ENCODE results near the gene MON1B.
"Not testable (repeated sequence)": the region's sequence is repeated elsewhere in the genome, so short reads cannot be mapped to it uniquely, and the experiment has no call there.

Gene MON1B

DNA sequence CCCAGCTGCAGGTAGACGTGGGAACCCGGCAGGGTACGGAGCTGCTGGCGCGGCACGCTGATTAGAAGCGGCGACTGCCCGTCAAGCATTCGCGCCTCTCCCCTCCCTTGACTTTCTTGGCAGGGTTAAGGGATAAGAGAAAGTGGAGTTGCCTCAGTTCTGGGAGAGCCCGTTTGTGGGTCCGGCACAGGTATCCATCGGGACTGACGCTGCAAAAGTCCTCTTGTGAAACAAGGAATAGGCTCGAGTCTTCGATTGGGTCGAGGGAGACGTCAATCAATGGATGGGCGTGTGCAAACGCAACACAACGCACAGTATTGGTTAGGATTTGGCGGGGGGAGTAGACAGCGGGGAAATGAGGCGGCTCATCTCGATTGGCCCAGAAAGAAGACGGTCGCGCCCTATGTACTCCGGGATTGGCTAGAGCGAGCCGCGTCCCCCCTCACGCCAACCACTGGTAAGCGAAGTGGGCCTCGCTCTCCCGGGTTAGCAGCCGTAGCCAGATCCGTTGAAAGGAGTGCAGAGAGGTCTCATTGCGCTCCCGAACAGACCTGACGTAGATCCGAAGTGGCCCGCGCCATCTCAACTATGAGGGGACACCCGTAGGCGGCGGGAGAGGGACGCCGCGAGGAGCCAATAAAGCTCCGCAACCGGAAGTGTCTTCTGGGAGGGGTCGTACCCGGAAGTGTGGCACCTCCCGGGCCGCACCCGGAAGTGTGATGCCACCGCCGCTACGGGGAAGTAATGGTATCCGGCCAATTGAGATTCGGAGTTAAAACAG is at the start of gene MON1B:
Gene MON1B, plus strand, starts transcription at position 713 of the 781 bp plus-strand sequence. CDS start 296 bp downstream, outside the sequence.
- peak; percentile 99 for DNase-seq (ENCODE audit: low spot score)

DNA sequence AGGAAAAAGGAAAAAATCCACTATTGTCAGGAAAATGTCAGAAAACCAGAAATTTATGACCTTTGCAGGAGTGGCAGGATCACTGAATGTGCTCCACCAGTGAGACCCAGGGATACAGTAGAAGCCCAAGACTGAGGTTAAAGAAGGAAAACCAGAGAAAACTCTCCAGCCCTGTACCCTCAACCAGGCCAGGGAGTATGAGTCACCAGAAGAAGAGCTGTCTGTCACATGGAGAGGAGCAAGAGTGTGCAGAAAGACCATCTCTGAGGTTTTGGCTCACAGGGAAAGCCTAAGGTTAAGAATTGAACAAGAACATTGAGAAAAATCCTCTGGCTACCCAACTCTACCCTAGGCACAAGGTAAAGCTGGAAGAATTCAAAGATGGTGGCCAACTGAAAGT is 47.6 kb upstream of the MON1B start:
- DNase-seq (ENCODE audit: low spot score) = no peak

DNA sequence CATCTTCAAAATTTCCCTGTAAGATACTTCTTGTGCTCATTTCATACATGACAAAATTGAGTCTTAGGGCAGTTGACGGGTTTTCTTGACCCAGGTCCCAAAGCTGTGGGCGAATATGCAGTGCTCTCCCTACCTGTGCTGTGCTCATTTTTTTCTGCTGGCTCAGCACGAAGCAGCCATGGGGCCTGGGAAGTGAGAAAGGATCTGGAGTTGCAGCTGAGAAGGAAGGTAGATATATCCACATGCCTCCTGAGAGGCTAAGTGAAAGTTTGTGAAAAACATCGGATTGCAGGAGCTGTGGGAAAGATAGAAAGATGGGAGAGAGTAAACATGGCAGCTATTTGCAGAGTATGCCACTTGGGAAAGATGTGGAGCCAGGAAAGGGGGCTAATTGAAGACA is 42.9 kb upstream of the MON1B start:
- DNase-seq (ENCODE audit: low spot score) = no peak

DNA sequence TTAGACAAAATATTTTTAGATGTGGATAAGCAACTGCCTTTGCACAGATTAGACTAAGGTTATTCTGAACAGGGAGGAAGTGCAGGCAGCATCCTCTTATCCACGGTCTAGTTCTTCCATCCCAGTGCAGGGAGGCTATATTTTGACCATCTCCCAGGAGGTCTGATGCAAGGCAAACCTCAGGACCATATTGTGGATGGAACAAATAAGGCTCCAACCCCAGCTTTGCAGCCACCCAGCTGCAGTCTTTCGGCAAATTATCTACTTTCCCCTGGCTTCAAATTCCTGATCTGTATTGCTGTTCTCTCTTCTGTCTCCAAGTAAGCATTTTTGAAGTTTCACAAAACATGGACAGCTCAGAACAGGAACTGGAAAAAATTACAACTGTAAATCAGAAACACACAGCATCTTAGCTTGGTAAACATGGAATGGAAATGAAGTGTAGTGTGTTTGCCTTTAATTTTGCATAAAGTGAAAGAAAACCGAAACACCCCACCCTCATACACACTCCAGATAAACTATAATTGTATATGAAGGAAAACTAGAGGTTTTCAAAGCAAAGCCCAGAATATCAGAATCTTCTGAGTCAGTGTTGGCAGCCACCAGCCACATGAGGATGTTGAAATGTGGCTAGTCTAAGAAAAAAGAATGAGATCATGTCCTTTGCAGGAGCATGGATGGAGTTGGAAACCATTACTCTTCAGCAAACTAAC is 33.5 kb upstream of the MON1B start:
- no peak for DNase-seq (ENCODE audit: low spot score)

DNA sequence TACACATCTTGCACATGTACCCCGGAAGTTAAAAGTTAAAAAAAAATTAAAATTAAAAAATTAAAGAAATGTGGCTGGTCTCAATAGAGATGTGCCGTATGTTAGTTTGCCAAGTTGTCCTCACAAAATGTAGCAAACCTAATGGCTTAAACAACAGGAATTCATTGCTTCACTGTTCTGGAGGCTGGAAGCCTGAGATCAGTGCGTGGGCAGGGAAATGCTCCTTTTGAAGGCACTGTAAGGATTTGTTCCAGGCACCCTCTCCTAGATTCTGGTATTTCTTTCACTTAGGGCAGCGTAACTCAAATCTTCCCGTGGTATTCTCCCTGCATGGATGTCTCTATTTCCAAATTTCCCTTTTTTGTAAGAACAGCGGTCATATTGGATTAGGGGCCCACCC is 32.7 kb upstream of the MON1B start:
- DNase-seq (ENCODE audit: low spot score) = no peak

DNA sequence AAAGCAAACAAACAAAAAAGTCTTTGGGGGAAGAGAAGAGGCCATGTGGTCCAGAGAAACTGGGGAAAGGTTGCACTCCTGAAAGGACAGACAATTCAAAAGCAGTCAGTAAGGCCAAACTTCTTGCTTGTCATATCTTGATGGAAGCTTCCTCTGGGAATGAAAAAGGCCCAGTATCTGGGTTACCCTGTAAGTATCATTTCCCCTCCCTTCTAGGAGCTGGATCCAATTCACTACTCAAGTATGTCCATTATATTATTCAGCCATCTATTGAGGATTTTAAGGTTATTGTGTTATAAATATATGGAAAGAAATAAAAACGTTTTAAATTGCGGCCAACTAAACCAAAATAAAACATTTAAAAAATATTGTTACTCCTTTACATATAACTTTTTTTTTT is 26.0 kb upstream of the MON1B start:
- DNase-seq (ENCODE audit: low spot score) = no peak

DNA sequence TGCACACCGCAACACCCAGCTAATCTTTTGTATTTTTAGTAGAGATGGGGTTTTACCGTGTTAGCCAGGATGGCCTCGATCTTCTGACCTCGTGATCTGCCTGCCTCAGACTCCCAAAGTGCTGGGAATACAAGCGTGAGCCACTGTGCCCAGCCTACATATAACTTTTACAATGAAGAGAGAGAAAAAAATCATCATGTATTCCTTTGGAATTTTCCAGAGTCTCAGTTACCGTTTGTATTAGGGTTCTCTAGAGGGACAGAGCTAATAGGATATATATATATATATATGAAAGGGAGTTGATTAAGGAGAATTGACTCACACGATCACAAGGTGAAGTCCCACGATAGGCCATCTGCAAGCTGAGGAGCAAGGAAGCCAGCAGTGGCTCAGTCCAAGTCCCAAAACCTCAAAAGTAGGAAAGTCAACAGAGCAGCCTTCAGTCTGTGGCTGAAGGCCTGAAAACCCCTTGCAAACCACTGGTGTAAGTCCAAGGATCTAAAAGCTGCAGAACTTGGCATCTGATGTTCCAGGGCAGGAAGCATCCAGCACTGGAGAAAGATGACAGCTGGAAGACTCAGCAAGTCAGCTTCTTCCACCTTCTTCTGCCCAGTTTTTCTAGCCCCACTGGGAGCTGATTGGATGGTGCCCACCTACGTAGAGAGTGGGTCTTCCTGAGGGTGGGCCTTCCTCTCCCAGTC is 25.3 kb upstream of the MON1B start:
- not testable (repeated sequence) for DNase-seq (ENCODE audit: low spot score)

DNA sequence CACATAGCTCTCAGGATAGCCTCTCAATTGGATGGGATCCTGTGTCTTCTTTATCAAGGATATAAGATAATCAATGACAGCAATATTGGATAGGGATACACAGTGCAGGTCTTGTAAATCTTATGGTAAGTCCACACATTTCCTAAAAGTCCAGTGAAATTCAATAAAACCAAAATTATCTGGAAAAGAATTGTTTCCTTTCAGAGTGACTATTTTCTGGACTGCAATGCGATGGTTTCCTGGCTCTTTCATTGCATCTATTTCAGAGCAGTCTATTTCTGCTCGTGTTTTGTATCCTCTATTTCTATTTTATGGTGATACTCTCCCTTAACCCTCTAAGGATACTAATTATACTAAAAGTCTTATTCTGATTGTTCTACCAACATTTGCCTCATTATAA is 24.3 kb upstream of the MON1B start:
- no peak for DNase-seq (ENCODE audit: low spot score)

DNA sequence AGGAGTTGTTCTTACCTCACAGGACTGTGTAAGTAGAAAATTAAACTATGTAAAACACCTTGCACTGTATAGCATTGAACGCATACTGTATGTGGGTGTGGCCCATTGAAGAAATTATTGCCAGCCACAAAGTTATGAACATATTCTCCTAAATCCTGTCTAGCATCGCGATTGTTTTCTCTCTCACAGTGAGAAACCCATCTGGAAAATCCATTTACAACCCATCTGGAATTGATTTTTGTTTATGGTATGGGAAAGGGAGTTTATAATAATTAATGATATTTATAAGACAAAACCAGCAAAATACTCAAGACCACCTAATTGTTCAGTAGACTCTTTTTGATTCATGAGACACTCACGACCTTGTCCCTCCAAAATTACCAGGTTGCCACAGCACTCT is 22.1 kb upstream of the MON1B start:
- DNase-seq (ENCODE audit: low spot score) = no peak

DNA sequence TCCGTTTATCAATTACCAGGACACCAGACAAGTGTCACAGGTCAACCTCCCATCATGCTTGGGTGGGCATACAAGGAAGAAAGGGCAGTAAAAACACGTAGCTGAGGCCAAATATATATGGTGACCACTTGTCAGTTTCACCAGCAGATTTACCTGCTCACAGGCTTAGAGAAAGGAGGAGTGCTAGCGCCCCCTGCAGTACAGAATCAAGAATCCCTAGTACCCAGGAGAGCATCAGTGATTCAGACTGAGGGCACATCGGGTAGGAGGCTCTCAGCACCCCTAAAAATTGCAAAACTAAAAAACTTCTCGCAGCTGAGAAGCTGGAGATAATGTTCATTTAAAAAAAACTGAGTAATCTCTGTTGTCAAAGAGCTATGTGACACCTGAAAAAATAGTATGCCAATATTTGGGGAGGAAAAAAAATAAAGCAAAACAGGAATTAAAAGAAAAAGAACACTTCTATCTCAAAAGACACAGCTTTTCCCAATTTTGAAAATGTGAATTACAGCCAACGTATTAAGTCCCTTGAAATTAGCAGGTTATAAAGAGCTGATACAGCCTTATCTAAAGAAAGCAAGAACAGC is 21.2 kb upstream of the MON1B start:
- peak; percentile 13 for DNase-seq (ENCODE audit: low spot score)

DNA sequence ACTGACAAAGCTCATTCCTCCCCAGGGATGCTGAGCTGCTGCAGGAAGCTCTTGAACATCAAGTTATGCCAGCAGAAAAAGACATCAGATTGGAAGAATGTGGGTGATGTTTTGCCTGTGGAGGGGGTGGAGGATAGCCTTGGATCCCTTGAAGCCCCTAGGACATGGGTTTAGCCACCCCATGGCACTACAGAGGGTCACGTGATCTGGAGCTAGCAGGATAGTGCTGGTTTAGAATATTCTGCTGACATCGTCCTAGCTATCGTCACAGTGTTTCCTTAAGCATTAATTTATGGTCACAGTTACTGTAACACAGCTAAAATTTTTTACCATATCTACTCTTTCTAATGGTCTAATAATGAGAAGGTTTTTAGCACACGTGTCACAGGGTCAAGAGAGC is 20.2 kb upstream of the MON1B start:
- no peak for DNase-seq (ENCODE audit: low spot score)

DNA sequence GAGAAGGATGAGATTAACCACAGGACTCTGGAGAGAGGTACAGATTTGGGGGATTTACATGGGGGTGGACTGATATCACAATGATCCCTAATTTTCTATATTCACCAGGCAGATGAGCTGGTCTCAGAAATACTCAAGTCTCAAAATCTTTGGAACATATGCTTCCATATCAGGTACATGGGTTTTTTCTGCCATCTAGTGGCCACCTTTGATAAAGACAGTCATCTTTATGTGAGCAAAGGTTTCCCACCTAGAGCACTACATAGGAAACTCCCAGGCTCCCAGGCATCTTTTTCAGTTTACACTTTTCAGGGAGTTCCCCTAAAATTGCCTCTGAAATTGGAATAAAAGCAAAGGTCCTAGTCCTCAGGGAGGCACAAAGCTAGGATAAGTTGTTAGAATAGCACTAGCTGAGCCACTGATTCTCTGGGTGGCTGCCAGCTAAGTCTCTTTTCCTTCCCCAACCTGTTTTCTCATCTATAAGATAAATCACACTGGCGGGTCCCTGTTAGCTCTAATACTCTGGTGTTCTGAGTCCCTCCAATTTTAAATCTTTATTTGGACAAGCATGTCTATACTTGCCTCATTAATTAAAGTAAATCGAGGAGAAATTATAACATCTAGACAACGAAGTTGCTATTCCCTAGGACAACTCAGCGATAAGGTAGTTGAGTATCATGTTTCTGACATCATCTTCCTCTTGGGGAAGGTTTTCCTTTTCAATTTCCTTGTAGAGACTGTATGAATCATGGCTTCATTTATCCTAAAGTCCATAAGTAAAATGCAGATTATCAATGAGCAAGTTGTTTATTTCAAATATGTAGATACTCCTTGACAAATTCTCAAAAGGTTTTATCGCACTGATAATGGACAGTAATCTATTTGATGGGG is 19.0 kb upstream of the MON1B start:
- peak; percentile 64 for DNase-seq (ENCODE audit: low spot score)

DNA sequence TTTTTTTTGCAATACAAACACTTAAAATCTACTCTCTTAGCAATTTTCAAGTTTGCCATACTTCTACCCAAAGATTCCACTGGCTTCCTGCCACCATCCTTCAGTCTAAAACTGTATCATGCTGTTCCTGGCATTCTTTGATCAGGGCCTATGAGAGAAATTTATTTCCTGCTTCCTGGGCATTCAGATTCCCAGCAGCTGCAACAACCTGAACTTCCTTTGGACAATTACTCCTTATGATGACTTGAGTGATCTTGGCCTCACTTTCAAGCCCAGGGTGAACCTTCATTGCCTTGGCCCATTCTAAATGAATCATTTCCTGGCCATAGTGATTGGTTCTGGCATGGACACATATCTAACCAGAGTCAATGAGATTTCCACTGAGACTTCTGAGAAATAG is 18.0 kb upstream of the MON1B start:
- DNase-seq (ENCODE audit: low spot score) = no peak

DNA sequence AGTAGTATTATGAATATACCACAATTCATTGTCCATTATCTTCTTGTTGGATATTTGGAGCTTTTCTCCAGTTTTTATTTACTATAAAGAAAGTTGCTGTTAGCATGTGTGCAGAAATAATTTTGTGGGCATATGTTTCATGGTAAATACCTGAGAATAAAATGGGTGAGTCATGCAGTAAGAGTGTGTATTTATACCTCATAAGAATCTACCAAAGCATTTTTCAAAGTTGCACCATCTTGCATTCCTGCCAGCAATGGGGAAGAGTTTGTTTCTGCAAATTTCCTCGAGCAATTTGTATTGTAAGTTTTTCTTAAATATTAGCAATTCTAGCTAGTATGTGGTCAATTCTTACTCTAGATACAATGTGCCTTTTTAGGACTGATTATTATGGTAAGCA is 7.9 kb upstream of the MON1B start:
- DNase-seq (ENCODE audit: low spot score) = no peak

DNA sequence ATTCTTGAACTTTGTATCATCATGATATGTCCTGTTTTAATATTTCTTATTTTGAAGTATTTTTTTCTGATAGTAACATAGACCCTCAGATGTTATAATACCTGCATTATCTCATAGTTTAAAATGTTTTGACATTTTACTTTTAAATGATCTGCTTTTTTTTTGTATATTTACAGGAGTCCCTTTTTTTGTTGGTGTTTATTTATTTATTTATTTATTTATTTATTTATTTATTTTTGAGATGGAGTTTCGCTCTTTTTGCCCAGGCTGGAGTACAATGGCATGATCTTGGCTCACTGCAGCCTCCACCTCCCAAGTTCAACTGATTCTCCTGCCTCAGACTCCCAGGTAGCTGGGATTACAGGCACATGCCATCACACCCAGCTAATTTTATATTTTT is 4.7 kb upstream of the MON1B start:
- DNase-seq (ENCODE audit: low spot score) = not testable (repeated sequence)

DNA sequence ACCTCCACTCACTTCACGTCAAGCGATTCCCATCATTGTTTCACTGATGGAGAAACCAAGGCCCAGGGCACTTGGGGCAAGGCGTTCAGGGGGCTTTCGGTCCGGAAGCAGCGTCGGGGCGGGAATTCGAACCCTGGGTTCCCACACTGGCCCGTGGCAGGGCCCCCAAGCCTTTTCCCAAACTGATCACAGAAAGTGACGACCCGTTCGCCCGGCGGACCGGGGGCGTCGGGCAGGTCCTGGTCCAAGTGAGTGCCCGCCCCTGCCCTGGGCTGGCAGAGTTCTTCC is 856 bp upstream of the MON1B start:
- DNase-seq (ENCODE audit: low spot score) = no peak

DNA sequence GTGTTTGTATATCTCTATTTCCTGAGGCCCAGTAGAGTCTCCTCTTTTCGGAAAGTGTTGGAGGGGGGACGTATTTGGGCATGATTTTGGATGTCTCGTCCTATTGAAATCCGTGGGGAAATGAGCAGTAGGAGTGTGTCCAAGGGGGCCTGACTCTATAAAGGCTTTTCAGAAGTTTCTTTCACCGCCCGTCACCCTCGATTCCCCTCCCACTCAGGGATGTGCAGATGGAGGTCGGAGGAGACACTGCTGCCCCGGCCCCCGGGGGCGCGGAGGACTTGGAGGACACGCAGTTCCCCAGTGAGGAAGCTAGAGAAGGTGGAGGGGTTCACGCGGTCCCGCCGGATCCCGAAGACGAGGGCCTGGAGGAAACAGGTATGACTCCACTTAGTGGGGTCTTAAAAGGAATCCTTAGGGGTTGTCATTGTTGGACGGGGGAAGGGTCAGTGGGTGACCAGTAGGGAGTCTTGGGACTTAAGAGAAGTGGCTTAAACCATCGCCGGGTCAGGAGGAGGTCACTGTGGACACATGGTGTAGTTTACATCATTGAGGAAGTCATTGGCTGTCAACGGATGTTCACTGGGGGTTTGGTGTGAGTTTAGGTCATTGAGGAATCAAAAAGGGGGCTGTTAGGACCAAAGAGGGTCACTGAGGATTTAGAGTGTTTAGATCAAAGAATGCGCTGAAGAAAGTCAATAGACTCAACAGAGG is 424 bp downstream of the MON1B start:
- DNase-seq (ENCODE audit: low spot score) = no peak

DNA sequence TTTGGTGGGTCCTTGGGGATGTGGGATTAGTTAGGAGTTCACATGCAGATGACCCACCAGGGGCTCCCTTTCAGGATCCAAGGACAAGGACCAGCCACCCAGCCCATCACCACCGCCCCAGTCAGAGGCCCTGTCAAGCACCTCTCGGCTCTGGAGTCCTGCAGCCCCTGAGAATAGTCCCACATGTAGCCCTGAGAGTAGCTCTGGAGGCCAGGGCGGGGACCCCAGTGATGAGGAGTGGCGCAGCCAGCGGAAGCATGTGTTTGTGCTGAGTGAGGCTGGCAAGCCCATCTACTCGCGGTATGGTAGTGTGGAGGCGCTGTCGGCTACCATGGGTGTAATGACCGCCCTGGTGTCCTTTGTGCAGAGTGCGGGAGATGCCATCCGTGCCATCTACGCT is 2.4 kb downstream of the MON1B start:
- DNase-seq (ENCODE audit: low spot score) = no peak

DNA sequence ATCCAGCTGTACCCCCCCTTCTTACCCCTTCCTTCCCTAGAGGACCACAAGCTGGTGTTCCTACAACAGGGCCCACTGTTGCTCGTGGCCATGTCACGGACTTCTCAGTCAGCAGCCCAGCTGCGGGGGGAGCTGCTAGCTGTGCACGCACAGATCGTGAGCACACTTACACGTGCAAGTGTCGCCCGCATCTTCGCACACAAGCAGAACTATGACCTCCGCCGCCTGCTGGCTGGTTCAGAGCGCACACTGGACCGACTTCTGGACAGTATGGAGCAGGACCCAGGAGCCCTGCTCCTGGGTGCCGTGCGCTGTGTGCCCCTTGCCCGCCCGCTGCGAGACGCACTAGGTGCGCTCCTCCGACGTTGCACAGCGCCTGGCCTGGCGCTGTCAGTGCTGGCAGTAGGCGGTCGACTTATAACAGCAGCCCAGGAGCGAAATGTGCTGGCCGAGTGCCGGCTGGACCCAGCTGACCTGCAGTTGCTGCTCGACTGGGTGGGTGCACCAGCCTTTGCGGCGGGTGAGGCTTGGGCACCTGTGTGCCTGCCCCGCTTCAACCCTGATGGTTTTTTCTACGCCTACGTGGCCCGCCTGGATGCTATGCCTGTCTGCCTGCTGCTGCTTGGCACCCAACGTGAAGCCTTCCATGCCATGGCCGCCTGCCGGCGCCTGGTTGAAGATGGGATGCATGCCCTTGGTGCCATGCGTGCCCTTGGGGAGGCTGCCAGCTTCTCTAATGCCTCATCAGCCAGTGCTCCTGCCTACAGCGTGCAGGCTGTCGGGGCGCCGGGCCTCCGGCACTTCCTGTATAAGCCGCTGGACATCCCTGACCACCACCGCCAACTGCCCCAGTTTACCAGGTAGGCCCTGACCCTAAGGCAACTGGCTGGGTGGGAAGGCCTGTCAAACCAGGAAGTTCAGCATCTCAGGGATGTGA is 3.6 kb downstream of the MON1B start:
- DNase-seq (ENCODE audit: low spot score) = no peak

DNA sequence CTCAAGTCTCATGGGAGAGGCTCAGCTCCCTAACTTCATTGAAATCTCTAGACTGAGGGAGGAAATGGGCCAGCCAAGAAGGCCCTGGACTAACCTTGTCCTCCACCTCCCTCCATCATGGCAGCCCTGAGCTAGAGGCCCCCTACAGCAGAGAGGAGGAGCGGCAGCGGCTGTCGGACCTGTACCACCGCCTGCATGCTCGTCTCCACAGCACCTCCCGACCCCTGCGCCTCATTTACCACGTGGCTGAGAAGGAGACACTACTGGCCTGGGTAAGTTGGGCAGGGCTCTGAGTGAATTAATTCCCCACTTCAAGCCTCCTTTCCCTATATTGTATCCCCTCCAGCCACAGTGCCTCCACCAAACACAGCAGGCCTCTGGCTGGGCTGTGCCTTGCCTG is 4.4 kb downstream of the MON1B start:
- DNase-seq (ENCODE audit: low spot score) = no peak
